K562 (cell line): Measurements from ENCODE around the gene LCE1F.

ENCODE experiments used
- ATF6 ChIP-seq: sonication (generic); formaldehyde crosslinking; IDR thresholded peaks from 2 replicates; pipeline ENCODE4 v1.4.0; 2020; ENCODE audit warnings: mild to moderate bottlenecking, missing genetic modification reagents
- CTCF ChIP-seq, 3 experiments: IDR thresholded peaks in 2 of 3; conservative IDR thresholded peaks in 1 of 3; 2 replicates each; pipeline ENCODE4 v1.5.1; 2011 to 2012; ENCODE audit warnings: low read length in 3 of 3, mild to moderate bottlenecking in 3 of 3, control low read depth in 2 of 3, improper control_type of control experiment in 1 of 3, inconsistent platforms in 1 of 3, low read depth in 1 of 3, mixed read lengths in 1 of 3, moderate library complexity in 1 of 3; ENCODE audit not compliant: insufficient read depth in 2 of 3
- EP300 ChIP-seq: IDR thresholded peaks from 2 replicates; pipeline ENCODE4 v1.6.1; 2012; ENCODE audit warnings: low read length, improper control_type of control experiment
- FOS ChIP-seq: IDR thresholded peaks from 3 replicates; pipeline ENCODE4 v1.6.1; 2011; ENCODE audit not compliant: insufficient read length; ENCODE audit errors: extremely low read depth
- TBL1XR1 ChIP-seq, 2 experiments: IDR thresholded peaks; 2 replicates each; pipeline ENCODE4 v1.6.1; 2012; ENCODE audit warnings: improper control_type of control experiment in 2 of 2, low read length in 2 of 2, mild to moderate bottlenecking in 1 of 2
- ZFP30 ChIP-seq: fragments of 250-450 bp; sonication (Bioruptor Pico); IDR thresholded peaks from 2 replicates; pipeline ENCODE4 v1.8.0; 2022; ENCODE audit warnings: moderate library complexity, mild to moderate bottlenecking, inconsistent platforms, borderline replicate concordance

- TF ChIP-seq CTCF (IDR thresholded peaks at IDR 0.05 in 2 of 3, conservative IDR thresholded peaks at IDR 0.05 in 1 of 3; ENCODE audit: insufficient read depth in 2 of 3, low read depth in 1 of 3, low read length in 3 of 3) = no peak
- no peak for TF ChIP-seq EP300
- TF ChIP-seq FOS = no peak
- TF ChIP-seq TBL1XR1 (IDR thresholded peaks at IDR 0.05; ENCODE audit: low read length in 2 of 2) = no peak
- no peak for TF ChIP-seq ZFP30 (CRISPR knock-in tag)
- TF ChIP-seq ATF6 (CRISPR knock-in tag) = no peak
Observed at GRCh38 chr1:152745765-152746444, 29.0 kb upstream of the LCE1F start.
